Measurements from ENCODE around the gene ZNHIT6. TPM values are rescaled to one million over a fixed set of nuclear protein-coding genes. Genes with fewer than 3 reads are reported as not detected.
A peak's percentile ranks its signal among the peaks of the same experiment; 100 is the strongest.

Gene ZNHIT6, protein sequence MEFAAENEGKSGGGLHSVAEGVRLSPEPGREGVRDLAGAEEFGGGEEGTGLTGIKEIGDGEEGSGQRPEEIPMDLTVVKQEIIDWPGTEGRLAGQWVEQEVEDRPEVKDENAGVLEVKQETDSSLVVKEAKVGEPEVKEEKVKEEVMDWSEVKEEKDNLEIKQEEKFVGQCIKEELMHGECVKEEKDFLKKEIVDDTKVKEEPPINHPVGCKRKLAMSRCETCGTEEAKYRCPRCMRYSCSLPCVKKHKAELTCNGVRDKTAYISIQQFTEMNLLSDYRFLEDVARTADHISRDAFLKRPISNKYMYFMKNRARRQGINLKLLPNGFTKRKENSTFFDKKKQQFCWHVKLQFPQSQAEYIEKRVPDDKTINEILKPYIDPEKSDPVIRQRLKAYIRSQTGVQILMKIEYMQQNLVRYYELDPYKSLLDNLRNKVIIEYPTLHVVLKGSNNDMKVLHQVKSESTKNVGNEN
- total RNA-seq (7.2 and 11.1 TPM in 2 replicates), polyA plus RNA-seq (17.4 and 21.0 TPM in 2 replicates)

DNA sequence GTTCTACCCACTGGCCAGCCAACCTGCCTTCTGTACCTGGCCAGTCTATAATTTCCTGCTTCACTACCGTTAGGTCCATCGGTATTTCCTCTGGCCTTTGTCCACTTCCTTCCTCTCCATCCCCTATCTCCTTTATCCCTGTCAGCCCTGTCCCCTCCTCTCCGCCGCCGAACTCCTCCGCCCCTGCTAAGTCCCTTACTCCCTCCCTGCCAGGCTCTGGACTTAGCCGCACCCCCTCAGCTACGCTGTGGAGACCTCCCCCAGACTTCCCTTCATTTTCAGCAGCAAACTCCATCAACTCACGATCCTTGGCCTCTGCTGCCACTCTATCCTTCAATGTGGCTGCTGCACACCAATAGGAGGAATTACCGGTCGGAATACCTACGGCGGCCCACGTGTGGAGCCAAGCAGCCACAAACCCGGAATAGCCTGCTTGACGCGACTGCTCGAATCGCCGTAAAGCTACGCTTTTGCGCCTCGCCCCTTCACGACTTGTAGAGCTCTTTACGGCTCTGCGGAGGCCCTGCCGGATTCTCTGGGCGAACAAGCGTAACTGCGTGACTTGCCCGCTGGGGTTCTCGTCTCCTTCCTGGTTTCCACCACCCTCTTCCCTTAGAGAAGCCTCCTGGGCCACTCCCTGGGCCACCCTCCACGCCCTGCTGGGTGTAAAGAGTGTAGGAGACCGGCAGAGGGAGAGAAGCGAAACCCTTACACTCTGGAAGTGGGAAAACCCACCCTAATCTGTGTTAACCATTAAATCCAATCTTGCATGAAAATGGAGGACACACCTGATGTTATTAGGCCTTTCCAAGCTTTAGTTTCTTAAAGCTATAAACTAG is at the start of gene ZNHIT6:
TSS of gene ZNHIT6 (minus strand) at position 444 of the 839 bp plus-strand sequence. CDS start at position 295, 149 bp downstream.
- TF ChIP-seq, protein P1, sequence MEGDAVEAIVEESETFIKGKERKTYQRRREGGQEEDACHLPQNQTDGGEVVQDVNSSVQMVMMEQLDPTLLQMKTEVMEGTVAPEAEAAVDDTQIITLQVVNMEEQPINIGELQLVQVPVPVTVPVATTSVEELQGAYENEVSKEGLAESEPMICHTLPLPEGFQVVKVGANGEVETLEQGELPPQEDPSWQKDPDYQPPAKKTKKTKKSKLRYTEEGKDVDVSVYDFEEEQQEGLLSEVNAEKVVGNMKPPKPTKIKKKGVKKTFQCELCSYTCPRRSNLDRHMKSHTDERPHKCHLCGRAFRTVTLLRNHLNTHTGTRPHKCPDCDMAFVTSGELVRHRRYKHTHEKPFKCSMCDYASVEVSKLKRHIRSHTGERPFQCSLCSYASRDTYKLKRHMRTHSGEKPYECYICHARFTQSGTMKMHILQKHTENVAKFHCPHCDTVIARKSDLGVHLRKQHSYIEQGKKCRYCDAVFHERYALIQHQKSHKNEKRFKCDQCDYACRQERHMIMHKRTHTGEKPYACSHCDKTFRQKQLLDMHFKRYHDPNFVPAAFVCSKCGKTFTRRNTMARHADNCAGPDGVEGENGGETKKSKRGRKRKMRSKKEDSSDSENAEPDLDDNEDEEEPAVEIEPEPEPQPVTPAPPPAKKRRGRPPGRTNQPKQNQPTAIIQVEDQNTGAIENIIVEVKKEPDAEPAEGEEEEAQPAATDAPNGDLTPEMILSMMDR (IDR thresholded peaks at IDR 0.05; ENCODE audit: low read depth, low read length) = peak; percentile 48
- Histone ChIP-seq H3K27me3 (no peaks in the 10 kb centered on the region), H3K36me3 (peaks cover 10% of the 10 kb centered on the region), H3K4me1 (ENCODE audit: low read depth) (peaks cover 4% of the 10 kb centered on the region), H3K9me3 (ENCODE audit: low read depth) (no peaks in the 10 kb centered on the region), H3K4me3 (peak within 1 kb of the TSS; percentile 44), H3K27ac (peak within 1 kb of the TSS; percentile 96)
- peak; percentile 96 to 98 for DNase-seq (ENCODE audit: low read depth in 1 of 2, low spot score in 1 of 2)

DNA sequence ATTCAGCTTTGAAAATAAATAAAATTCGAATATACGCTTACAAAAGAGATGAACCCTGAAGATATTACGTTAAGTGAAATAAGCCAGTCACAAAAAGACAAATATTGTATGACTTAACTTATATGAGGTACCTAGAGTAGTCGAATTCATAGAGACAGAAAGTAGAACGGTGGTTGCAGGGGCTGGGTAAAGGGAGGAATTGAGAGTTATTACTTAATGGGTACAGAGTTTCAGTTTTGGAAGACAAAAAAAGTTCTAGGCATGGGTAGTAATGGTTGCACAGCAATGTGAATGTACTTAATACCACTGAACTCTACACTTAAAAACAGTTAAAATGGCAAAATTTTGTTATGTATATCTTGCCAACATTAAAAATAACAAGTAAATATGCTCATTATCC is 48.6 kb upstream of the ZNHIT6 start:
- Histone ChIP-seq H3K4me1 (ENCODE audit: low read depth) (no peaks in the 10 kb centered on the region), H3K27me3 (no peaks in the 10 kb centered on the region), H3K27ac (no peak overlapping the region), H3K36me3 (no peaks in the 10 kb centered on the region), H3K4me3 (no peak overlapping the region), H3K9me3 (ENCODE audit: low read depth) (no peaks in the 10 kb centered on the region)
- TF ChIP-seq, protein P1 (IDR thresholded peaks at IDR 0.05; ENCODE audit: low read depth, low read length) = no peak
- no peak for DNase-seq (ENCODE audit: low read depth in 1 of 2, low spot score in 1 of 2)

DNA sequence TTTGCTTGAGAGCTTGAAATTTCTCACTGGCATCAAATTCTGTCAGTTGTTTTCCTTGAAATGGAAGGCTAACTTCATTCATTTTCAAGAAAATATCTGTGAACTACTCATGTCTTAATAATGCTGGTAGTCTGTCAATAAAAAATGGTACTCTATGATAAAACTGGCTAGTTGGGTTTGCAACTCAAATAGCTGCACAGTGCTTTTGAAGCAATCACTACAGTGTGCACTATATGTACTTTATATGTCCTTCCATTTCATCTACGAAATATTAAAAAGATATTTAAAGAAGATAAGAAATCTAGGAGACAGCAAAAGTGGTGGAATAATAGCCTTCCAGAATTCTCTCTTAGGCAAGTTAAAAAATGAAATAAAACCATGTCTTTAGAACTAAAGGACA is 39.9 kb upstream of the ZNHIT6 start:
- Histone ChIP-seq H3K36me3 (no peaks in the 10 kb centered on the region), H3K4me1 (ENCODE audit: low read depth) (no peaks in the 10 kb centered on the region), H3K27me3 (no peaks in the 10 kb centered on the region), H3K27ac (no peak overlapping the region), H3K9me3 (ENCODE audit: low read depth) (no peaks in the 10 kb centered on the region), H3K4me3 (no peak overlapping the region)
- no peak for DNase-seq (ENCODE audit: low read depth in 1 of 2, low spot score in 1 of 2)
- TF ChIP-seq, protein P1 (IDR thresholded peaks at IDR 0.05; ENCODE audit: low read depth, low read length) = no peak

DNA sequence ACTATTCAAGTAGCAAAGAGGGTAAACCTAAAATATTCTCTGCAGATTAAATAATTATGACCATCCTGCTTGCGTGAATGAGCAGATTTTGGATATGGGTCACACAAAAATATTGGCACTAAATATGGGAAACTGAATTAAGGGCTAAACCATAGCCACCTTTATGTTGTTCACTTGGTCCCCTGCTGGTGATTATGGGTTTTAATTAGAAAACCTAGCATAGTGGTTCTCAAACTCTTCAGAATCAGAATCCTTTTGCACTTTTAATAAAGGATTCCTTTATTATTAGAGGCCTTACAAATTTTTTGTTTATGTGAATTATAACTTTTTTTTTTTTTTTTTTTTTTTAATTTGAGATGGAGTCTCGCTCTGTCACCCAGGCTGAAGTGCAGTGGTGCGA is 38.5 kb upstream of the ZNHIT6 start:
- Histone ChIP-seq H3K4me1 (ENCODE audit: low read depth) (no peaks in the 10 kb centered on the region), H3K27ac (no peak overlapping the region), H3K9me3 (ENCODE audit: low read depth) (no peaks in the 10 kb centered on the region), H3K27me3 (no peaks in the 10 kb centered on the region), H3K4me3 (no peak overlapping the region), H3K36me3 (no peaks in the 10 kb centered on the region)
- no peak for DNase-seq (ENCODE audit: low read depth in 1 of 2, low spot score in 1 of 2)
- TF ChIP-seq, protein P1 (IDR thresholded peaks at IDR 0.05; ENCODE audit: low read depth, low read length) = no peak

DNA sequence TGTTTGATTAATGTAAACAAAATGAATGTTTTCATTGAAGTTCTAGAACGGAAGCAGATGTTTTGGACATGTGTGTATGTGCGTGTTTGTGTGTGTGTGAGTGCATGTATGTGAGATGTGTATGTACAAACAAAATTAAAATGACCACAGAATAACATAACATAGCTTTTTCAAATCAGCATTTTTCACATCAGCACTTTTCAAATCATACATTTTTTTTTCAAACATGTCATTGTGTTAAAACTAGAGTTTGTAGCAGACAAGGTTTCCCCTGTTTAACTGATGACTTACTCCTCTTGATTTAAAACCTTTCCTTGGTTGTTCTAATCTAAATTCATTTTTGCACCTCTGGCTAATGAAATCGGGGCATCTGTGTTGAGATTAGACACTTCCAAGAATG is 35.6 kb upstream of the ZNHIT6 start:
- H3K9me3 ChIP-seq (ENCODE audit: low read depth) = no peaks in the 10 kb centered on the region
- TF ChIP-seq, protein P1 (IDR thresholded peaks at IDR 0.05; ENCODE audit: low read depth, low read length) = no peak
- H3K36me3 ChIP-seq = no peaks in the 10 kb centered on the region
- no peaks in the 10 kb centered on the region for H3K4me1 ChIP-seq (ENCODE audit: low read depth)
- H3K27me3 ChIP-seq = no peaks in the 10 kb centered on the region
- no peak overlapping the region for H3K27ac ChIP-seq
- no peak for DNase-seq (ENCODE audit: low read depth in 1 of 2, low spot score in 1 of 2)
- H3K4me3 ChIP-seq = no peak overlapping the region
